BLaER1 (cell line): Measurements from ENCODE around the gene ASCL5.
A peak's percentile ranks its signal among the peaks of the same experiment; 100 is the strongest.

ENCODE experiments used
- H3K27ac ChIP-seq: shearing (Covaris generic); formaldehyde crosslinking; 2 replicates; pipeline ENCODE4 v1.8.1; 2022
- H3K27me3 ChIP-seq: shearing (Covaris generic); formaldehyde crosslinking; 2 replicates; pipeline ENCODE4 v1.8.1; 2022
- H3K36me3 ChIP-seq: shearing (Covaris generic); formaldehyde crosslinking; 2 replicates; pipeline ENCODE4 v1.8.1; 2022
- H3K4me1 ChIP-seq: shearing (Covaris generic); formaldehyde crosslinking; 2 replicates; pipeline ENCODE4 v1.8.1; 2022
- H3K4me2 ChIP-seq: shearing (Covaris generic); formaldehyde crosslinking; 2 replicates; pipeline ENCODE4 v1.8.1; 2022
- H3K4me3 ChIP-seq: shearing (Covaris generic); formaldehyde crosslinking; 2 replicates; pipeline ENCODE4 v1.8.1; 2022
- H3K9ac ChIP-seq: shearing (Covaris generic); formaldehyde crosslinking; 2 replicates; pipeline ENCODE4 v1.8.1; 2022
- H3K9me3 ChIP-seq: shearing (Covaris generic); formaldehyde crosslinking; 2 replicates; pipeline ENCODE4 v1.8.1; 2022
- H4K20me1 ChIP-seq: shearing (Covaris generic); formaldehyde crosslinking; 2 replicates; pipeline ENCODE4 v1.8.1; 2022
- Cebpa-rat ChIP-seq: shearing (Covaris generic); IDR thresholded peaks from 2 replicates; pipeline ENCODE4 v1.8.1; 2022

Gene ASCL5

GRCh38 chr1:201138311-201138840, 11.4 kb upstream of the ASCL5 start:
- Histone ChIP-seq H3K9me3 (no peaks in the 10 kb centered on the region), H3K4me1 (peaks cover 97% of the 10 kb centered on the region), H3K36me3 (peaks cover 39% of the 10 kb centered on the region), H3K9ac (peak overlapping the region; percentile 63), H3K4me2 (peak overlapping the region; percentile 72), H3K27ac (peak overlapping the region; percentile 87), H4K20me1 (no peaks in the 10 kb centered on the region), H3K27me3 (no peaks in the 10 kb centered on the region), H3K4me3 (peak overlapping the region; percentile 44)
- no peak for TF ChIP-seq Cebpa-rat

GRCh38 chr1:201137579-201138310, 10.8 kb upstream of the ASCL5 start:
- Histone ChIP-seq H3K9ac (peak overlapping the region; percentile 63), H3K4me3 (peak overlapping the region; percentile 44; the same call in 1 of the 2 replicates), H3K4me2 (peak overlapping the region; percentile 72), H3K27me3 (no peaks in the 10 kb centered on the region), H3K9me3 (no peaks in the 10 kb centered on the region), H3K36me3 (peaks cover 35% of the 10 kb centered on the region), H3K27ac (peak overlapping the region; percentile 87), H3K4me1 (peaks cover 98% of the 10 kb centered on the region), H4K20me1 (no peaks in the 10 kb centered on the region)
- TF ChIP-seq Cebpa-rat, result no peak

- Histone ChIP-seq H3K27me3 (no peaks in the 10 kb centered on the region), H3K27ac (peak overlapping the region; percentile 87), H4K20me1 (no peaks in the 10 kb centered on the region), H3K9me3 (no peaks in the 10 kb centered on the region), H3K36me3 (peaks cover 28% of the 10 kb centered on the region), H3K4me1 (peaks cover 98% of the 10 kb centered on the region), H3K4me3 (no peak overlapping the region; the same call in 1 of the 2 replicates), H3K4me2 (peak overlapping the region; percentile 72), H3K9ac (peak overlapping the region; percentile 54; the same call in 1 of the 2 replicates)
- TF ChIP-seq Cebpa-rat, result no peak
Measured at GRCh38 chr1:201137024-201137392, 10.0 kb upstream of the ASCL5 start.

GRCh38 chr1:201136355-201137023, 9.5 kb upstream of the ASCL5 start:
- Histone ChIP-seq H3K4me2 (peak overlapping the region; percentile 72), H3K9ac (peak overlapping the region; percentile 54), H3K4me3 (peak overlapping the region; percentile 25; the same call in 1 of the 2 replicates), H3K27me3 (no peaks in the 10 kb centered on the region), H3K27ac (peak overlapping the region; percentile 87), H3K36me3 (peaks cover 23% of the 10 kb centered on the region), H3K9me3 (no peaks in the 10 kb centered on the region), H3K4me1 (peaks cover 98% of the 10 kb centered on the region), H4K20me1 (no peaks in the 10 kb centered on the region)
- no peak for TF ChIP-seq Cebpa-rat

- H3K9me3 ChIP-seq, result no peaks in the 10 kb centered on the region
- no peak for TF ChIP-seq Cebpa-rat
- no peaks in the 10 kb centered on the region for H3K27me3 ChIP-seq
- H3K4me2 ChIP-seq, result peak overlapping the region; percentile 72
- H3K4me1 ChIP-seq, result peaks cover 92% of the 10 kb centered on the region
- peaks cover 23% of the 10 kb centered on the region for H3K36me3 ChIP-seq
- H3K27ac ChIP-seq, result peak overlapping the region; percentile 87; the same call in 1 of the 2 replicates
- no peak overlapping the region for H3K9ac ChIP-seq
- H3K4me3 ChIP-seq, result no peak overlapping the region
- no peaks in the 10 kb centered on the region for H4K20me1 ChIP-seq
Measured at GRCh38 chr1:201134405-201134804, 7.4 kb upstream of the ASCL5 start.

- H3K36me3 ChIP-seq, result peaks cover 23% of the 10 kb centered on the region
- no peak for TF ChIP-seq Cebpa-rat
- peak overlapping the region; percentile 42 for H3K27ac ChIP-seq
- H3K4me1 ChIP-seq, result peaks cover 91% of the 10 kb centered on the region
- H4K20me1 ChIP-seq, result no peaks in the 10 kb centered on the region
- no peaks in the 10 kb centered on the region for H3K27me3 ChIP-seq
- H3K9ac ChIP-seq, result no peak overlapping the region
- H3K9me3 ChIP-seq, result no peaks in the 10 kb centered on the region
- peak overlapping the region; percentile 72 for H3K4me2 ChIP-seq
- H3K4me3 ChIP-seq, result no peak overlapping the region
Measured at GRCh38 chr1:201131398-201131797, 4.4 kb upstream of the ASCL5 start.

GRCh38 chr1:201128962-201129361, 2.0 kb upstream of the ASCL5 start:
- Histone ChIP-seq H3K27ac (peak overlapping the region; percentile 94), H3K27me3 (no peaks in the 10 kb centered on the region), H3K9ac (peak overlapping the region; percentile 67), H4K20me1 (no peaks in the 10 kb centered on the region), H3K4me1 (peaks cover 91% of the 10 kb centered on the region), H3K9me3 (no peaks in the 10 kb centered on the region), H3K36me3 (peaks cover 7% of the 10 kb centered on the region), H3K4me3 (0 out of 2 replicates have a peak overlapping the region, but pooled peaks have one; percentile 16), H3K4me2 (peak overlapping the region; percentile 93)
- TF ChIP-seq Cebpa-rat, result no peak

GRCh38 chr1:201128476-201128875, 1.5 kb upstream of the ASCL5 start:
- TF ChIP-seq Cebpa-rat, result no peak
- Histone ChIP-seq H3K4me3 (peak overlapping the region; percentile 39; the same call in 1 of the 2 replicates), H3K4me1 (peaks cover 93% of the 10 kb centered on the region), H3K4me2 (peak overlapping the region; percentile 93), H3K27ac (peak overlapping the region; percentile 94), H3K27me3 (no peaks in the 10 kb centered on the region), H3K36me3 (0 out of 2 replicates have a peak, but pooled peaks cover 4% of the 10 kb centered on the region), H3K9me3 (no peaks in the 10 kb centered on the region), H4K20me1 (no peaks in the 10 kb centered on the region), H3K9ac (peak overlapping the region; percentile 80)

- H3K9me3 ChIP-seq, result no peaks in the 10 kb centered on the region
- H3K4me1 ChIP-seq, result peaks cover 87% of the 10 kb centered on the region
- H3K9ac ChIP-seq, result peak overlapping the region; percentile 80
- no peaks in the 10 kb centered on the region for H3K36me3 ChIP-seq
- H3K27me3 ChIP-seq, result no peaks in the 10 kb centered on the region
- no peak for TF ChIP-seq Cebpa-rat
- peak overlapping the region; percentile 94 for H3K27ac ChIP-seq
- H3K4me2 ChIP-seq, result peak overlapping the region; percentile 93
- H3K4me3 ChIP-seq, result peak overlapping the region; percentile 39
- H4K20me1 ChIP-seq, result no peaks in the 10 kb centered on the region
Measured at GRCh38 chr1:201127755-201128455, 921 bp upstream of the ASCL5 start.
